Nephron (organoid): ENCODE results near the gene CACNA2D2.
A peak's percentile ranks its signal among the peaks of the same experiment; 100 is the strongest.

ENCODE experiments used
- H3K27ac Mint-ChIP-seq, 3 experiments: 2 replicates each; pipeline ENCODE4 v1.8.0; 2020; ENCODE audit warnings: mixed read lengths in 3 of 3, mild to moderate bottlenecking in 2 of 3, moderate library complexity in 1 of 3
- H3K27me3 Mint-ChIP-seq: 2 replicates; pipeline ENCODE4 v1.8.0; 2021; ENCODE audit warnings: low read depth, mild to moderate bottlenecking, moderate library complexity, mixed read lengths
- H3K36me3 Mint-ChIP-seq: 2 replicates; pipeline ENCODE4 v1.8.0; 2020; ENCODE audit warnings: low read depth, mixed read lengths
- H3K4me1 Mint-ChIP-seq: 2 replicates; pipeline ENCODE4 v1.8.0; 2020; ENCODE audit warnings: mixed read lengths
- H3K4me3 Mint-ChIP-seq, 3 experiments: 2 replicates each; pipeline ENCODE4 v1.8.0; 2020; ENCODE audit warnings: mild to moderate bottlenecking in 3 of 3, mixed read lengths in 3 of 3, moderate library complexity in 2 of 3
- H3K9me3 Mint-ChIP-seq: 2 replicates; pipeline ENCODE4 v1.8.0; 2020; ENCODE audit warnings: mixed read lengths
- CTCF ChIP-seq, 3 experiments: fragments of 200-600 bp; sonication (generic); IDR thresholded peaks; one replicate each; pipeline ENCODE4 v1.5.0; 2021; ENCODE audit warnings: antibody characterized with exemption in 3 of 3; ENCODE audit not compliant: unreplicated experiment in 3 of 3

CACNA2D2 gene

GRCh38 chr3:50430950-50431435 is 72.4 kb downstream of the CACNA2D2 start:
- no peaks in the 10 kb centered on the region for H3K9me3 Mint-ChIP-seq
- TF ChIP-seq CTCF (IDR thresholded peaks at IDR 0.05; ENCODE audit: unreplicated experiment in 3 of 3) = no peak
- peaks cover 16% of the 10 kb centered on the region for H3K27me3 Mint-ChIP-seq
- no peak overlapping the region for H3K4me3 Mint-ChIP-seq
- no peaks in the 10 kb centered on the region for H3K36me3 Mint-ChIP-seq
- H3K4me1 Mint-ChIP-seq = peaks cover 5% of the 10 kb centered on the region
- peak overlapping the region in 2 of 3 experiments; percentile 40 to 61 for H3K27ac Mint-ChIP-seq

GRCh38 chr3:50430191-50430590 is 73.2 kb downstream of the CACNA2D2 start:
- Mint-ChIP-seq H3K4me1 (peaks cover 5% of the 10 kb centered on the region), H3K27ac (no peak overlapping the region), H3K36me3 (no peaks in the 10 kb centered on the region), H3K4me3 (no peak overlapping the region), H3K27me3 (peaks cover 12% of the 10 kb centered on the region), H3K9me3 (no peaks in the 10 kb centered on the region)
- no peak for TF ChIP-seq CTCF (IDR thresholded peaks at IDR 0.05; ENCODE audit: unreplicated experiment in 3 of 3)

GRCh38 chr3:50428007-50428633 is 75.3 kb downstream of the CACNA2D2 start:
- no peaks in the 10 kb centered on the region for H3K36me3 Mint-ChIP-seq
- H3K27ac Mint-ChIP-seq = no peak overlapping the region
- H3K27me3 Mint-ChIP-seq = peaks cover 9% of the 10 kb centered on the region
- no peak overlapping the region for H3K4me3 Mint-ChIP-seq
- no peak for TF ChIP-seq CTCF (IDR thresholded peaks at IDR 0.05; ENCODE audit: unreplicated experiment in 3 of 3)
- no peaks in the 10 kb centered on the region for H3K9me3 Mint-ChIP-seq
- peaks cover 5% of the 10 kb centered on the region for H3K4me1 Mint-ChIP-seq

GRCh38 chr3:50427217-50427616 is 76.2 kb downstream of the CACNA2D2 start:
- TF ChIP-seq CTCF (IDR thresholded peaks at IDR 0.05; ENCODE audit: unreplicated experiment in 3 of 3) = no peak
- Mint-ChIP-seq H3K27me3 (peaks cover 15% of the 10 kb centered on the region), H3K27ac (no peak overlapping the region), H3K9me3 (no peaks in the 10 kb centered on the region), H3K4me1 (peaks cover 5% of the 10 kb centered on the region), H3K36me3 (no peaks in the 10 kb centered on the region), H3K4me3 (no peak overlapping the region)

- Mint-ChIP-seq H3K27ac (no peak overlapping the region), H3K4me1 (peaks cover 3% of the 10 kb centered on the region), H3K36me3 (no peaks in the 10 kb centered on the region), H3K4me3 (no peak overlapping the region), H3K9me3 (no peaks in the 10 kb centered on the region), H3K27me3 (peaks cover 14% of the 10 kb centered on the region)
- TF ChIP-seq CTCF (IDR thresholded peaks at IDR 0.05; ENCODE audit: unreplicated experiment in 3 of 3) = no peak
Measured at GRCh38 chr3:50425911-50426310, 77.5 kb downstream of the CACNA2D2 start.

- no peak for TF ChIP-seq CTCF (IDR thresholded peaks at IDR 0.05; ENCODE audit: unreplicated experiment in 3 of 3)
- Mint-ChIP-seq H3K27ac (no peak overlapping the region), H3K9me3 (no peaks in the 10 kb centered on the region), H3K4me1 (peaks cover 5% of the 10 kb centered on the region), H3K27me3 (peaks cover 11% of the 10 kb centered on the region), H3K36me3 (no peaks in the 10 kb centered on the region), H3K4me3 (no peak overlapping the region)
Measured at GRCh38 chr3:50423543-50423942, 79.9 kb downstream of the CACNA2D2 start.
